HG03432 (cell line): Measurements from ENCODE around the gene KHDRBS1.
A peak's percentile ranks its signal among the peaks of the same experiment; 100 is the strongest.
"Not testable (repeated sequence)": the region's sequence is repeated elsewhere in the genome, so short reads cannot be mapped to it uniquely, and the experiment has no call there.

Source experiments
- ATAC-seq: cut with Tn5 transposase; IDR thresholded peaks from one replicate; pipeline ENCODE4 v1.9.1; 2021; ENCODE audit warnings: mild to moderate bottlenecking, moderate library complexity; ENCODE audit not compliant: unreplicated experiment

KHDRBS1 gene

DNA sequence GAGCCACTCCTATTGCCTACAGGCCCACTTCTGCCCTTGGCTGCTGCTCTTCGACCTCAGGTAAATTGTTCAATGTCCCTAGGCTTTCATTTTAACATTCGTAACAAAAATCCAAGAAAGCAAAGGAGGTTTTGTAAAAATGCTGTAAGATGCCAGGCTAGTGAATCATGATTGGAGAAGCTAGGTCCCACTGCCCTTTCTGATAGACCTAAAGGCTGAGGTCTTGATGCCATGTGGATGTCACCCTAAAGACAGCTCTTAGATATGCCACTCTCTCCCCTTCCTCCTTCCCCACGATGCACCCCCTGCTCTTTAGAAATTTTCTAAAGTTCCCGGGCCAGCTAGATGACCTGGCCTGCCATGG lies 49.2 kb downstream of the KHDRBS1 start:
- ATAC-seq = no peak

DNA sequence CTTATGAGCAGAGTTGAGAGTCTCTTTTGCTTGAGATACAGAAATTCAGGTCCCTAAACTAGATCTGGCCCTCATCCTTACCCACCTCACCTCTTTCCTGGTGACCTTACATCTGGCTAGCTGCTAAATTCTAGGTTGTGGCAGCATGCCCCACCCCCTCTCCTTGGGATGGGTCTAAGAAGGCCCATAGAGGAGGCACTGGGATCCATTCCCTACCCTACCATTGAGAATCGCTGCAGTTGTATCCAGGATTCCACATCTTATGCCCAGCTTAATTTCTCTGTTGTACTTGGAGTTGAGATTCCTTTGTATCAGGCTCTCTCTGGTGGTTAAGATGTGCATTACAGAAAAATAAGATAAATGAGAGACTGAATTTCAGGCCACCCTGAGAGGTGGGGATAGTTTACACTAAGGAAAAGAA lies 49.6 kb downstream of the KHDRBS1 start:
- ATAC-seq = no peak

DNA sequence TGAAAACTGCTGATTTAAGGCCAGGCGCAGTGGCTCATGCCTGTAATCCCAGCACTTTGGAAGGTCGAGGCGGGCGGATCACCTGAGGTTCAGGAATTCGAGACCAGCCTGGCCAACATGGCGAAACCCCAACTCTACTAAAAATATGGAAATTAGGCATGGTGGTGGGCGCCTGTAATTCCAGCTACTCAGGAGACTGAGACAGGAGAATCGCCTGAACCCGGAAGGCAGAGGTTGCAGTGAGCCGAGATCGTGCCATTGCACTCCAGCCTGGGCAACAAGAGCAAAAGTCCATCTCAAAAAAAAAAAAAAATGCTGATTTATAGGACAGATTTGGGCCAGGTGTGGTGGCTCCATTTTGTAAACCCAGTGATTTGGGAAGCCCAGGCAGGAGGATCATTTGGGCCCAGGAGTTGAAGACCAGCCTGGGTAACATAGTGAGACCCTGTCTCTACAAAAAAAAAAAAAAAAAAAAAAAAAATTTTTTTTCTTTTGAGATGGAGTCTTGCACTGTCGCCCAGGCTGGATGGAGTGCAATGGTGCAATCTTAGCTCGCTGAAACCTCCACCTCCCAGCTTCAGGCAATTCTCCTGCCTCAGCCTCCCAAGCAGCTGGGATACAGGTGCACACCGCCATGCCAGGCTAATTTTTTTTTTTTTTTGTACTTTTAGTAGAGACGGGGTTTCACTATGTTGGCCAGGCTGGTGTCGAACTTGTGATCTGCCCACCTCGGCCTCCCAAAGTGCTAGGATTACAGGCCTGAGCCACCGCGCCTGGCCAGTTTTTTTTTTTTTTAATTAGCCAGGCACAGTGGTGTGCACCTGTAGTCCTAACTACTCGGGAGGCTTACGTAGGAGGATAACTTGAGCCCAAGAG lies 52.2 kb downstream of the KHDRBS1 start:
- not testable (repeated sequence) for ATAC-seq

DNA sequence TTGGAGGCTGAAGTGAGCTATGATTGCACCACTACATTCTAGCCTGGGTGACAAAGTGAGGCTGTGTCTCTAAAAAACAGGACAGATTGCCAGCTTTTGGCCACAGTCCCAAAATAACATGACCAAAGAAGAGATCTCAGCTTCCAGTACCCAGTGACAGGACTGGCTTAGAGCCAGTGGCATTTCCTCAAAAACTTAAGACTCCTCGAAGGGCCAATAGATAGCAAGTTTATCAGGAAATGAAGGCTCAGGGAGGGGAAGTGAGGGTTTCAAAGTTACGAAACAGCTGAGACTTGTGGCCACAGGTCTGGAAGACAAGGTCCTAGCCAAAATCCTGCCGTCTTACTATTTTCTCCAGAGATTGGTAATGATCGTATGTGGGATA lies 52.8 kb downstream of the KHDRBS1 start:
- ATAC-seq = no peak

DNA sequence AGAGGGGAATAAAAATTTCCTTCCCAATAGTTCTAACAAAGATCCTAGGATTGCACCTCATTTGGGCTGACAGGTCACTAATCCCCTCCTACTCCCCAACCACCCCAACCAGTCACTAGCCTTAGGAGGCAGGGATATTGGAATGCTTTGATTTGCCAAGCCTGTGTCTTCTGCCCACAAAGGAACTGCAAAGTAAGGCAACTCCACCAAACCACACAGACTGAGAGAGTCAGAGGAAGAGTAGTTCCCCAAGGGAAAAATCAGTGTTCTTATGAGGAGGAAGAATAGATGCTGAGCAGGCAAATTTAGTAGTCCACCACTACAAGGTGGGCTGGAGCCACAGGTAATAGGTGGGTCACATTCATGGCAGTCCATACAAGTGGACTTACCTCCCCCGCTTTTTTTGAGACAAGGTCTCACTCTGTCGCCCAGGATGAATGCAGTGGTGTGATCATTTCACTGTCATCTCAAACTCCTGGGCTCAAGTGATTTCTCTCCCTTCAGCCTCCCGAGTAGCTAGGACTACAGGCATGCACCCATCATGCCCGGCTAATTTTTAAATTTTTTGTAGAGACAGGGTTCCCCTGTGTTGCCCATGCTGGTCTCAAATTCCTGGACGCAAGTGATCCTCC lies 55.4 kb downstream of the KHDRBS1 start:
- no peak for ATAC-seq

DNA sequence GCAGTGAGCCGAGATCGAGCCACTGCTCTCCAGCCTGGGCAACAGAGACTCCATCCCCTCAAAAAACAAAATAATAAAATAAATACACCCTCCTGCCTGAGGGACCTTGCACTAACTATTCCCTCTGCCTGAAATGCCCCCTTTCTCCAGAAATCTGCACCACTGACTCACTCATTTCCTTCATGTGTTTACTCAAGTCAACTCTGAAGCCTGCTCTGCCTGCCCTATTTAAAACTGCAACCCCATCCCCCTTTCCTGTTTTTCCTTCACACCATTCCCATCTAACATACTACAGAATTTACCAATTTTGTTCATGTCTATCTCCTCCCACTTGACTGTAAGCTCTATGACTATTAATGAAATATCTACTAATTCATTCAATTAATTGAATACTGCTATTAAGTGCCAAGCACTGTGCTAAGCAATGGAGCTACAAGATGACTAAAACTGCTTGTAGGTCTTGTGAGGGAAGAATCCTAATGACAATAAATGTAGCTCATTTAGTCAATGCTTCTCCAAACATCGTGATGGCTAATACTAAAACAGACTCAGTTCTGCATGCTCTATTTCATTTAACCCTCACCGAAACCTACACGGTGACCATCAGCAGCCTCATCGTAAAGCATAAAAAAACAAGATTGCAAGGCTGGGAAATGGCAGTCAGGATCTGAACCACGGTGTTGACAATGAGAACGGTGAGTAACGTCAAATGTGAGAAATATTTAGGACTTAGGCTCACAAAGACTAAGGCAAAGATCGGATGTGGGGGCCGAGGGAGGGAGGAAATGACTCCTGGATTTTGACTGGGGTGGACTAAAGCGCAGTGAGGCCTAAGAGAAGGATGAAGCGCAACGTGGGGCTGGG lies 58.3 kb downstream of the KHDRBS1 start:
- no peak for ATAC-seq

DNA sequence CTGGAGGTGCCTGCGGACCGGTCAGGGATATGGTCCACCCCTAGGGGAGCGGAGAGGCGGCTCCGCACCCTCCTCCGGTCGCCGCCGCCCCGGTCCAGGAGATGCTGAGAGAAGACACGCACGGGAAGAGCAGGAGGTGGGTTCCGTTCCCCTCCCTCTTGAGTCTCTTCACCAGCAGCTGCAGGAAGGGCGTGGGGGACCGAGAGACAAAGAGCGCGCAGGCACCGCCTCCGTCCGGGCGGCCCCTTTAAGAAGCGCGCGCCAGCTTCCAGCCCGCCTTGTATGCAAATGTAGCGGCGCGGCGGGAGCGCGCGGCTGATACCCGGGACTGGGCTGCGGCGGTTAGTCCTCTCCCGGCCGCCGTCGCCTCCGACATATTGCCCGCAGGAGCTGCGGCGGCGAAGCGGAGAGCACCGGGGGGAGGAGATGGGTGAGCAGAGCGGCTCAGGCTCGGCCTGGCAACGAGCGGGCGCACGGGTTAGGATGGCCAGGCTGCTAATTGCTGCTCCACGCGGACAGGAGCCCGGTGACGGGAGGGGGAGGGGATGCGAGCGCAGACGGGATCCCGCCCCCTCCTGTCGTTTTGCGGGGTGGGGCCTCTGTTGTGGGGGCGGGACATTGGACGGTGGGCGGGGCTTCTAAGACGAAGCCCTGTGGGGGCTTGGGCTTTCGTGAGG lies 59.1 kb downstream of the KHDRBS1 start, which contains the start of gene TMEM39B:
Gene TMEM39B (plus strand): TSS at position 318 of the 677 bp plus-strand sequence. CDS start 109 bp downstream, at position 427.
- ATAC-seq = peak; percentile 87

DNA sequence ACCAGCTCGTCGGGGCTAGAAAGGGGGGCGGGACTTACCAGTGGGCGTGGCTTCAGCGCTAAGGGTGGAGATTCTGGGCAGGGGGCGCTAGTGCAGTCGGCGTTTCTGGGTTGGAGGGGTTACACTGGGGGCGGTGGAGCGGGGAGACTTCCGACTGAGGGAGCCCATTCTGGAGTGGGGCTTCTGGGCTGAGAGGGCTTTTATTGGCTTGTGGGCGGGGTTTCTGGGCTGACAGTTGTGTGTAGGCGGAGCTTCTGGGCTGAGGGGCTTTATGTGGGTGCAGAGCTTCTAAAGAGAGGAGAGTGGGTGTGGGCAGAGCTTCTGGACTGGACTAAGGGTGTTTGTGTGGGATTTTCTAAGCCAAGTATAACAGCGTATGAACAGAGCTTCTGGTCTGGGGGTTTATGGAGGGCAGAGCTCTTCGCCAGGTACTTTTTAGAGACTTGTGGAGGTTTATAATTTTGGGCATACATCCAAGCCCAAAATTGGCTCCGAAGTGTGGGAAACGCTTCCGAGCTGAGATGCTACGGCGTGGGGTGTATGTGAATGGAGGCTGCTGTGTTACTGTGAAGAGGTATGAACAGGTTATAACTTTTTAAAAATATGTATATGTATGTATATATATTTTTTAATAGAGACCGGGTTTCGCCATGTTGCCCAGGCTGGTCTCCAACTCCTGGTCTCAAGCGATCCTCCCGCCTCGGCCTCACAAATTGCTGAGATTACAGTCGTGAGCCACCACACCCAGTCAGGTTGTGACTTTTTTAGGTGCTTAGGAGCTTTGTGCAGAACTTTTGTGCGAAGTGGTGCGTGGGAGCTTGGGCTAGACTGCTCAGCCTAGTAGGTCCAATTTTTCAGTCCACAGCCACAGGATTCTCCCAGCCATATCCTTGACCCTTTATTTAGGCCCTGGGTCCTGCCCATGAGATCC lies 59.9 kb downstream of the KHDRBS1 start:
- ATAC-seq = no peak

DNA sequence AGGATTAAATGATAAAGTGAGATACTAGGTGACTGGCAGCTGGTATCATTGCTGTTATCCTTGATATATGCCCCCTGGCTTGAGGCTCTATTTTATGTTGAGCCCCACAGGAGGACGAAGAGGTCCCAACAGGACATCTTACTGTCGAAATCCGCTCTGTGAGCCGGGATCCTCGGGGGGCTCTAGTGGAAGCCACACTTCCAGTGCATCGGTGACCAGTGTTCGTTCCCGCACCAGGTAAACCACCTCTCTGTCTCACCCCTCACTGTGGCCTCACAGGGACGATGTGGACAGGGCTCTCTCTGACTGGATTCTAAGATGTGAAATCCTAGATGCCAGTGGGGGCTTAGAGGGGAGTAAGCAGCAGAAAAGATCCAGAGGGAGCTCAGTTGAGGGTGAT lies 61.2 kb downstream of the KHDRBS1 start:
- no peak for ATAC-seq

DNA sequence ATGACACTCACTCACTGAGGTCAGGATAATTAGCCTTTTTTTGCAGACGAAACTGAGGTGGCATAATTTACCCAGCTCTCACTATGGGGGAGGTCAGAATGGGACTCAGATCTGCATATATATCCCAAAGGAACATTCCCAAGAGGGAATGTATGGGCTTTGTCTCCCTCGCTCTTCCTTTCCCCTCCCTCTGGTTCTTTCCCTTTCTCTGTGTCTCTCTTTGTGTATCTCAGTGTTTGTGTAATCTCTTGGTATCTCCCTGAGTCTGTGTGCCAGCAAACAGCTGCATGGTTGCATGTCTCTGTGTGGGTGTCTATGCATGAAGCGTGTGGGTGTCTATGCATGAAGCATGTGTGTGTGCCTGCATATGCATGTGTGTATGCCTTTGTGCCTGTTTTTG lies 63.8 kb downstream of the KHDRBS1 start:
- ATAC-seq = no peak

DNA sequence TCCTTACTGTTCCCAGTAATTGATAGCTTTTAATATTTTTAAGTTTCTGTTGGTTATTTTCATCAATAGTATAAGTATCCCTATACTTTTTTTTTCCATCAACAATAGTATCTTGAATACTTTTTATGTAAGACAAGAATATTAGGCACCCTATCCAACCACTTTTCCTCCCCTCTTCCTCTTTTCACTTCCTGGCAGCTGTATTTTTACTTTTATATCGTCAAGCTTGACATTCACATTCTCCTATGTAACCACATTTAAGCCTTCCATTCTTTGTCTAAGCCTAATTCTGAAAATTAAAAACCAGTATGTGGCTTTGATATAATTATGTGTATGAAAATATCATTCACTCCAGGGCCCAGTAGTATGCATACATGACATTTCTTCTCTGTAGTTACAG lies 68.4 kb downstream of the KHDRBS1 start:
- ATAC-seq = no peak

DNA sequence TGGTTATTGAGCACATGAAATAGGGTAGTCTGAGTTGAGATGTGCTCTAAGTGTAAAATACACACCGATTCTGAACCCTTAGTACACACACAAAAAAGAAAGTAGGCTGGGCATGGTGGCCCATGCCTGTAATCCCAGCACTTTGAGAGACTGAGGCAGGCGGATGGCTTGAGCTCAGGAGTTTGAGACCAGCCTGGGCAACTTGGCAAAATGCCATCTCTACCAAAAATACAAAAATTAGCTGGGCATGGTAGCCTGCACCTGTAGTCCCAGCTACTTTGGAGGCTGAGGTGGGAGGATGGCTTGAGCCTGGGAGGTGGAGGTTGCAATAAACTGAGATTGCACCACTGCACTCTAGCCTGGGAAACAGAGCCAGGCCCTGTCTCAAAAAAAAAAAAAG lies 72.7 kb downstream of the KHDRBS1 start:
- ATAC-seq = not testable (repeated sequence)

DNA sequence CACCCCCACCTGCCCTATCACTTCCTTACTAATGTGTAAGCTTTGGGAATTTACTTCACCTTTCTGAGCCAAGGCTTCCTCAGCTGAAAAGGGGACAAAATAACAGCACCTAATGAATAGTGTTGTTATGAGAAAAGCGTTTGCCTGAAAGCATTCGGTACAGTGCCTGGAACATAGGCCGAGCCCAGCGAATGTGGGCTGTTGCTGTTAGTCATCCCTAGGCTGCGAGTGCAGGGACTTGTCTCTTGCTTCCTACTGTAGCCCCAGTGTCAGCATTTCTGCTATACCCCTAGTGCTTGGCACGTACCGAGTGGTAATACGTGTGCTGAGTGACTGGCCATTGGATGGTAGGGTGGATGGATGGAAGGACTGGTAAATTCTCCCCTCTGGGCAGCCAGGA lies 77.5 kb downstream of the KHDRBS1 start:
- ATAC-seq = no peak

DNA sequence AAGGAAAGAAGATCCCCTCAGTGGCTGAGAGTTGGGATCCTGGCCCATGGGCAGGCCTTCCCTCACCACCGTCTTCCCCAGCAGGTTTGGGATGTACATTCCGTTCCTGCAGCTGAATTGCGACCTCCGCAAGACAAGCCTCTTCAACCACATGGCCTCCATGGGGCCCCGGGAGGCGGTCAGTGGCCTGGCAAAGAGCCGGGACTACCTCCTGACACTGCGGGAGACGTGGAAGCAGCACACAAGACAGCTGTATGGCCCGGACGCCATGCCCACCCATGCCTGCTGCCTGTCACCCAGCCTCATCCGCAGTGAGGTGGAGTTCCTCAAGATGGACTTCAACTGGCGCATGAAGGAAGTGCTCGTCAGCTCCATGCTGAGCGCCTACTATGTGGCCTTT lies 77.9 kb downstream of the KHDRBS1 start:
- no peak for ATAC-seq
